Measurements from ENCODE around the gene ARMC9. TPM values are rescaled to one million over a fixed set of nuclear protein-coding genes. Genes with fewer than 3 reads are reported as not detected.
"Not testable (repeated sequence)": the region's sequence is repeated elsewhere in the genome, so short reads cannot be mapped to it uniquely, and the experiment has no call there.

Gene ARMC9
- total RNA-seq, 2 experiments from 2014 or later = 1.0 to 1.4 TPM

- Mint-ChIP-seq H3K27me3 (ENCODE audit: low read depth) (peaks cover 14% of the 10 kb centered on the region), H3K27ac (no peak overlapping the region), H3K4me3 (no peak overlapping the region), H3K9me3 (no peaks in the 10 kb centered on the region), H3K4me1 (ENCODE audit: low read depth) (no peaks in the 10 kb centered on the region), H3K36me3 (ENCODE audit: low read depth) (no peaks in the 10 kb centered on the region)
- intact Hi-C loops (cut with micrococcal nuclease) = no loop called here
- CTCF ChIA-PET = interaction anchor here (0.8 kb wide), 1 partner anchor 11 kb away, joined by 3 read pairs; no protein-coding TSS in a partner anchor
- no peak for DNase-seq
Observed at GRCh38 chr2:231186325-231186724, 12.1 kb upstream of the ARMC9 start.

- Mint-ChIP-seq H3K9me3 (no peaks in the 10 kb centered on the region), H3K27me3 (ENCODE audit: low read depth) (peaks cover 14% of the 10 kb centered on the region), H3K27ac (no peak overlapping the region), H3K4me3 (no peak overlapping the region), H3K36me3 (ENCODE audit: low read depth) (no peaks in the 10 kb centered on the region), H3K4me1 (ENCODE audit: low read depth) (no peaks in the 10 kb centered on the region)
- CTCF ChIA-PET = interaction anchor here (0.6 kb wide), 1 partner anchor 25 kb away, joined by 3 read pairs; no protein-coding TSS in a partner anchor
- intact Hi-C loops (cut with micrococcal nuclease) = no loop called here
- DNase-seq = no peak
Observed at GRCh38 chr2:231187736-231188505, 10.5 kb upstream of the ARMC9 start.

- intact Hi-C loops (cut with micrococcal nuclease) = no loop called here
- no peak overlapping the region for H3K27ac Mint-ChIP-seq
Observed at GRCh38 chr2:231188506-231189170, 9.8 kb upstream of the ARMC9 start.

DNA sequence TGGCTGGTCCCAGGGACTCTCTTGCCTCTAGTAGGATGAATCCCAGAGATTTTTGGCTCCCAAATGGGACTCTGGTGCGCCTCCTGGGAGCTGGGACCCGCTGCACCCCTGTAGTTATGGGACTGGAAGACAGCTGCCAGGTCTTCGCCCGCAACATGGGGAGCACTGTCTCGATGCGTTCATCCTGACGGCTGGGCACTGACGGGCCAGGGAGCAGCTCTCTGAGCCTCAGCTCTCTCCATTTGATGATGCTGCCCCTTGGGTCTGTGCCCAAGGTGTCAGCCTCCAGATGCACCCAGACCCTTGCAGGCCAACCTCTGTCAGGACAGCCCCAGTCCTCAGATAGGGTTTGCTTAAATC is 9.3 kb upstream of the ARMC9 start:
- no peak overlapping the region for H3K27ac Mint-ChIP-seq
- H3K9me3 Mint-ChIP-seq = no peaks in the 10 kb centered on the region
- CTCF ChIA-PET = interaction anchor here (0.6 kb wide), 1 partner anchor 195 kb away, joined by 3 read pairs; no protein-coding TSS in a partner anchor
- peaks cover 14% of the 10 kb centered on the region for H3K27me3 Mint-ChIP-seq (ENCODE audit: low read depth)
- H3K4me3 Mint-ChIP-seq = no peak overlapping the region
- DNase-seq = no peak
- no peaks in the 10 kb centered on the region for H3K36me3 Mint-ChIP-seq (ENCODE audit: low read depth)
- no peaks in the 10 kb centered on the region for H3K4me1 Mint-ChIP-seq (ENCODE audit: low read depth)
- intact Hi-C loops (cut with micrococcal nuclease) = no loop called here

More at GRCh38 chr2:231188506-231189170, 9.8 kb upstream of the ARMC9 start:
- CTCF ChIA-PET = no interaction called here
- Mint-ChIP-seq H3K9me3 (no peaks in the 10 kb centered on the region), H3K4me3 (no peak overlapping the region), H3K4me1 (ENCODE audit: low read depth) (no peaks in the 10 kb centered on the region), H3K27me3 (ENCODE audit: low read depth) (peaks cover 14% of the 10 kb centered on the region), H3K36me3 (ENCODE audit: low read depth) (no peaks in the 10 kb centered on the region)
- no peak for DNase-seq

- H3K9me3 Mint-ChIP-seq = no peaks in the 10 kb centered on the region
- peaks cover 14% of the 10 kb centered on the region for H3K27me3 Mint-ChIP-seq (ENCODE audit: low read depth)
- no peaks in the 10 kb centered on the region for H3K36me3 Mint-ChIP-seq (ENCODE audit: low read depth)
- intact Hi-C loops (cut with micrococcal nuclease) = no loop called here
- no peak overlapping the region for H3K4me3 Mint-ChIP-seq
- H3K4me1 Mint-ChIP-seq (ENCODE audit: low read depth) = no peaks in the 10 kb centered on the region
- no peak overlapping the region for H3K27ac Mint-ChIP-seq
- DNase-seq = no peak
- CTCF ChIA-PET = interaction anchor here (0.6 kb wide), 1 partner anchor 195 kb away, joined by 3 read pairs; no protein-coding TSS in a partner anchor
Observed at GRCh38 chr2:231189571-231190495, 8.6 kb upstream of the ARMC9 start.

GRCh38 chr2:231190531-231191197 is 7.8 kb upstream of the ARMC9 start:
- CTCF ChIA-PET = interaction anchor here (0.6 to 0.7 kb wide), 2 partner anchors 86 to 753 kb away, joined by 3 to 5 read pairs; no protein-coding TSS in a partner anchor
- no peaks in the 10 kb centered on the region for H3K36me3 Mint-ChIP-seq (ENCODE audit: low read depth)
- no peaks in the 10 kb centered on the region for H3K9me3 Mint-ChIP-seq
- no peak overlapping the region for H3K27ac Mint-ChIP-seq
- intact Hi-C loops (cut with micrococcal nuclease) = no loop called here
- H3K4me1 Mint-ChIP-seq (ENCODE audit: low read depth) = no peaks in the 10 kb centered on the region
- peaks cover 14% of the 10 kb centered on the region for H3K27me3 Mint-ChIP-seq (ENCODE audit: low read depth)
- H3K4me3 Mint-ChIP-seq = no peak overlapping the region
- DNase-seq = no peak

GRCh38 chr2:231191896-231192872 is 6.2 kb upstream of the ARMC9 start:
- CTCF ChIA-PET = interaction anchor here (0.5 to 1.1 kb wide), 2 partner anchors 12 to 146 kb away, joined by 3 read pairs; no protein-coding TSS in a partner anchor
- H3K4me1 Mint-ChIP-seq (ENCODE audit: low read depth) = no peaks in the 10 kb centered on the region
- intact Hi-C loops (cut with micrococcal nuclease) = no loop called here
- H3K9me3 Mint-ChIP-seq = no peaks in the 10 kb centered on the region
- peaks cover 14% of the 10 kb centered on the region for H3K27me3 Mint-ChIP-seq (ENCODE audit: low read depth)
- no peak for DNase-seq
- H3K4me3 Mint-ChIP-seq = no peak overlapping the region
- no peak overlapping the region for H3K27ac Mint-ChIP-seq
- H3K36me3 Mint-ChIP-seq (ENCODE audit: low read depth) = no peaks in the 10 kb centered on the region

DNA sequence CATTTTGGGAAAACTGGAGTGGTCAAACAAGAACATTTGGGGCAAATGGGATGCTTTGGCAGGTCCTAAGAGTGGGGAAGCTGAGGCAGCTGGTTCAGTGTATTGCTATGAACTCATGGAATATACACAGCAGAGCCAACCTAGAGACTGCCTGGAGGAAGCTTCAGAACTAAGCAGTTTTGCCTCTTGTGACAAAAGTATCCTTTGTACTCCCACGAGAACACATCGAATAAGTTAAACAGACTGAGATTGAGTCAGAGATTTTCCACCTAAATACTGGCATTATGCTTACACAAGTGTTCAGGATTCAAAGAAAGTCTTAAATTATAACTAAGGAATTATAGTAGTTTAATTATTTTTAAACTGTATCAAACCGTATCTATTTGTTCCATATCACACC is 5.2 kb upstream of the ARMC9 start:
- H3K27ac Mint-ChIP-seq = no peak overlapping the region
- CTCF ChIA-PET = no interaction called here
- H3K4me1 Mint-ChIP-seq (ENCODE audit: low read depth) = no peaks in the 10 kb centered on the region
- H3K9me3 Mint-ChIP-seq = no peaks in the 10 kb centered on the region
- H3K36me3 Mint-ChIP-seq (ENCODE audit: low read depth) = no peaks in the 10 kb centered on the region
- H3K27me3 Mint-ChIP-seq (ENCODE audit: low read depth) = peaks cover 10% of the 10 kb centered on the region
- no peak overlapping the region for H3K4me3 Mint-ChIP-seq
- intact Hi-C loops (cut with micrococcal nuclease) = no loop called here
- DNase-seq = no peak

GRCh38 chr2:231196592-231196991 is 1.8 kb upstream of the ARMC9 start:
- CTCF ChIA-PET = interaction anchor here (0.6 to 1.0 kb wide), 3 partner anchors 31 to 162 kb away, joined by 3 to 5 read pairs (median 4); no protein-coding TSS in a partner anchor
- H3K9me3 Mint-ChIP-seq = no peaks in the 10 kb centered on the region
- intact Hi-C loops (cut with micrococcal nuclease) = no loop called here

GRCh38 chr2:231197196-231197595 is 1.2 kb upstream of the ARMC9 start:
- H3K27me3 Mint-ChIP-seq (ENCODE audit: low read depth); DNase-seq; H3K27ac Mint-ChIP-seq; H3K4me1 Mint-ChIP-seq (ENCODE audit: low read depth); intact Hi-C loops (cut with micrococcal nuclease); H3K4me3 Mint-ChIP-seq; H3K36me3 Mint-ChIP-seq (ENCODE audit: low read depth); H3K9me3 Mint-ChIP-seq: not testable (repeated sequence)
- CTCF ChIA-PET = interaction anchor here (0.8 kb wide), 1 partner anchor 11 kb away, joined by 3 read pairs; no protein-coding TSS in a partner anchor

More at GRCh38 chr2:231196592-231196991, 1.8 kb upstream of the ARMC9 start:
- peaks cover 8% of the 10 kb centered on the region for H3K4me1 Mint-ChIP-seq (ENCODE audit: low read depth)
- no peak overlapping the region for H3K4me3 Mint-ChIP-seq
- H3K27ac Mint-ChIP-seq = no peak overlapping the region
- H3K36me3 Mint-ChIP-seq (ENCODE audit: low read depth) = no peaks in the 10 kb centered on the region
- no peak for DNase-seq
- no peaks in the 10 kb centered on the region for H3K27me3 Mint-ChIP-seq (ENCODE audit: low read depth)

Data from activated naive CD4-positive, alpha-beta T cell treated with anti-CD3 and anti-CD28 coated beads for 36 hours (primary cell).